Right ventricle myocardium superior (tissue), 1 donor: Measurements from ENCODE around the gene ENTHD1. TPM values are rescaled to one million over a fixed set of nuclear protein-coding genes. Genes with fewer than 3 reads are reported as not detected.

Experiments used
- ATAC-seq: fragments of 200-7000 bp; cut with Tn5 transposase; one replicate; pipeline ENCODE4 v1.9.1; 2020; ENCODE audit warnings: mild to moderate bottlenecking; ENCODE audit not compliant: poor library complexity
- DNase-seq: peaks from one replicate; pipeline ENCODE4 v3.0.0-alpha.2; 2020
- intact Hi-C: fragments of 100-400 bp; cut with DNase I; formaldehyde crosslinking; loops from one replicate; pipeline ENCODE4 v1.11.2; 2022
- total RNA-seq: library from RNA; stranded (reverse); fragmentation: NEBNext Ultra II Directional; extraction: Animal tissue kit (Norgen Biotek cat#: 25700); gene quantifications from one replicate; pipeline ENCODE4 v1.2.1, GENCODE V29; 2021
- donor health status: DM: no; HTN: yes; CAD: no; lungs with severe emphysema.

Gene ENTHD1
- total RNA-seq, 1 donor from 2014 or later: not detected

- intact Hi-C loops: no loop called here
- DNase-seq: no peak
- ATAC-seq: no peak
These were observed 75.5 kb downstream of the ENTHD1 start for GRCh38 chr22:39818094-39818493.

GRCh38 chr22:39815932-39816331 is 77.6 kb downstream of the ENTHD1 start:
- ATAC-seq: no peak
- no peak for DNase-seq
- intact Hi-C loops: no loop called here

- intact Hi-C loops: no loop called here
- DNase-seq (no peak), ATAC-seq (no peak)
These were observed 78.7 kb downstream of the ENTHD1 start for GRCh38 chr22:39814899-39815298.

- intact Hi-C loops: no loop called here
- no peak for DNase-seq
- no peak for ATAC-seq
These were observed 83.6 kb downstream of the ENTHD1 start for GRCh38 chr22:39809772-39810557.

GRCh38 chr22:39808081-39808480 is 85.5 kb downstream of the ENTHD1 start:
- DNase-seq (no peak), ATAC-seq (no peak)
- intact Hi-C loops: no loop called here

- DNase-seq: no peak
- intact Hi-C loops: no loop called here
- no peak for ATAC-seq
These were observed 87.5 kb downstream of the ENTHD1 start for GRCh38 chr22:39806109-39806508.

GRCh38 chr22:39805117-39805516 is 88.4 kb downstream of the ENTHD1 start:
- ATAC-seq (no peak), DNase-seq (no peak)
- intact Hi-C loops: no loop called here

GRCh38 chr22:39802682-39803081 is 90.9 kb downstream of the ENTHD1 start:
- DNase-seq: no peak
- intact Hi-C loops: no loop called here
- ATAC-seq: no peak

GRCh38 chr22:39800790-39801520 is 92.6 kb downstream of the ENTHD1 start:
- no peak for DNase-seq

GRCh38 chr22:39797528-39798147 is 95.9 kb downstream of the ENTHD1 start:
- no peak for DNase-seq
- intact Hi-C loops: no loop called here

More at GRCh38 chr22:39800790-39801520, 92.6 kb downstream of the ENTHD1 start:
- ATAC-seq: no peak
- intact Hi-C loops: no loop called here

GRCh38 chr22:39789788-39790187 is 103.8 kb downstream of the ENTHD1 start:
- DNase-seq (no peak), ATAC-seq (no peak)
- intact Hi-C loops: no loop called here

More at GRCh38 chr22:39797528-39798147, 95.9 kb downstream of the ENTHD1 start:
- ATAC-seq: no peak

- DNase-seq: no peak
- intact Hi-C loops: no loop called here
- no peak for ATAC-seq
These were observed 108.3 kb downstream of the ENTHD1 start for GRCh38 chr22:39785232-39785631.

GRCh38 chr22:39777716-39778454 is 115.7 kb downstream of the ENTHD1 start:
- intact Hi-C loops: no loop called here
- DNase-seq (no peak), ATAC-seq (no peak)

GRCh38 chr22:39776295-39777009 is 117.1 kb downstream of the ENTHD1 start:
- ATAC-seq: no peak
- DNase-seq: no peak
- intact Hi-C loops: no loop called here

GRCh38 chr22:39773976-39774539 is 119.5 kb downstream of the ENTHD1 start:
- ATAC-seq (no peak), DNase-seq (no peak)
- intact Hi-C loops: no loop called here

GRCh38 chr22:39773503-39773902 is 120.1 kb downstream of the ENTHD1 start:
- ATAC-seq: no peak
- intact Hi-C loops: no loop called here
- DNase-seq: no peak

GRCh38 chr22:39771486-39771885 is 122.1 kb downstream of the ENTHD1 start:
- intact Hi-C loops: no loop called here
- DNase-seq (no peak), ATAC-seq (no peak)

GRCh38 chr22:39765661-39766060 is 127.9 kb downstream of the ENTHD1 start:
- DNase-seq (no peak), ATAC-seq (no peak)
- intact Hi-C loops: no loop called here
